PC-3 (cell line): ENCODE measurements around the gene ZNF765. TPM values are rescaled to one million over a fixed set of nuclear protein-coding genes. Genes with fewer than 3 reads are reported as not detected.

Experiments
- ATAC-seq: fragments of 200-7000 bp; cut with Tn5 transposase; 2 replicates; pipeline ENCODE4 v1.9.1; 2020; ENCODE audit warnings: mild to moderate bottlenecking, moderate library complexity
- BruUV-seq: library from RNA; stranded (reverse); fragments of 400-500 nt; replicated peaks from 2 replicates; lab custom pipeline; 2021; lab: Mats Ljungman, UMichigan
- CTCF ChIA-PET: fragments of 300-600 bp; sonication (Branson Sonifier 250); formaldehyde crosslinking; loops from one replicate; lab custom pipeline; 2022; ENCODE audit warnings: antibody characterized with exemption; lab: Charles Lee
- POLR2A ChIA-PET: fragments of 300-600 bp; sonication (Branson Sonifier 250); formaldehyde crosslinking; loops from one replicate; lab custom pipeline; 2022; ENCODE audit warnings: antibody characterized with exemption; ENCODE audit not compliant: unreplicated experiment; lab: Charles Lee
- DNase-seq: peaks from one replicate; pipeline ENCODE4 v3.0.0-alpha.2; 2015
- H2AFZ ChIP-seq: fragments of 300-600 bp; sonication (generic); 2 replicates; pipeline ENCODE4 v1.6.0; 2016; ENCODE audit warnings: antibody characterized with exemption, low read length
- H3F3A ChIP-seq: fragments of 300-600 bp; sonication (generic); one replicate; pipeline ENCODE4 v1.6.0; 2017; ENCODE audit warnings: antibody characterized with exemption, low read length, control low read depth, mild to moderate bottlenecking; ENCODE audit not compliant: unreplicated experiment
- H3K27ac ChIP-seq: fragments of 300-600 bp; sonication (generic); 2 replicates; pipeline ENCODE4 v1.5.1; 2016; ENCODE audit warnings: mild to moderate bottlenecking, low read length
- H3K27me3 ChIP-seq: fragments of 300-600 bp; sonication (generic); 2 replicates; pipeline ENCODE4 v1.6.1; 2016; ENCODE audit warnings: low read length, mixed read lengths
- H3K36me3 ChIP-seq: fragments of 300-600 bp; sonication (generic); 2 replicates; pipeline ENCODE4 v1.6.1; 2016; ENCODE audit warnings: low read depth, mixed run types, low read length, mixed read lengths
- H3K4me1 ChIP-seq: fragments of 300-600 bp; sonication (generic); 2 replicates; pipeline ENCODE4 v1.5.1; 2016; ENCODE audit warnings: low read length; ENCODE audit not compliant: insufficient read depth
- H3K4me2 ChIP-seq: fragments of 300-600 bp; sonication (generic); 2 replicates; pipeline ENCODE4 v1.6.0; 2016; ENCODE audit warnings: low read length
- H3K4me3 ChIP-seq: fragments of 300-600 bp; sonication (generic); 2 replicates; pipeline ENCODE4 v1.5.1; 2016; ENCODE audit warnings: mild to moderate bottlenecking, low read length, mixed read lengths
- H3K79me2 ChIP-seq: fragments of 300-600 bp; sonication (generic); 2 replicates; pipeline ENCODE4 v1.6.1; 2017; ENCODE audit warnings: low read length, mixed read lengths
- H3K9ac ChIP-seq: fragments of 300-600 bp; sonication (generic); 2 replicates; pipeline ENCODE4 v1.6.0; 2016; ENCODE audit warnings: mild to moderate bottlenecking, low read length
- H3K9me2 ChIP-seq: fragments of 300-600 bp; sonication (generic); replicated peaks from 2 replicates; pipeline ENCODE4 v1.6.1; 2016; ENCODE audit warnings: mixed run types, low read length, mixed read lengths
- H3K9me3 ChIP-seq: fragments of 300-600 bp; sonication (generic); 2 replicates; pipeline ENCODE4 v1.6.1; 2016; ENCODE audit warnings: low read length, mixed read lengths
- H4K20me1 ChIP-seq: fragments of 300-600 bp; sonication (generic); 2 replicates; pipeline ENCODE4 v1.6.1; 2016; ENCODE audit warnings: low read length, mixed read lengths
- CTCF ChIP-seq: fragments of 300-600 bp; sonication (generic); conservative IDR thresholded peaks from 2 replicates; pipeline ENCODE4 v1.5.1; 2017; ENCODE audit warnings: antibody characterized with exemption, low read depth, mild to moderate bottlenecking, low read length
- EZH2 ChIP-seq: fragments of 300-600 bp; sonication (generic); IDR thresholded peaks from one replicate; pipeline ENCODE4 v1.6.1; 2017; ENCODE audit warnings: antibody characterized with exemption, mild to moderate bottlenecking, low read length; ENCODE audit not compliant: unreplicated experiment
- EZH2phosphoT487 ChIP-seq: fragments of 300-600 bp; sonication (generic); IDR thresholded peaks from 2 replicates; pipeline ENCODE4 v1.6.1; 2018; ENCODE audit warnings: mild to moderate bottlenecking, antibody characterized with exemption, low read length, borderline replicate concordance
- intact Hi-C: fragments of 100-400 bp; cut with micrococcal nuclease; formaldehyde crosslinking; loops from 2 replicates; pipeline ENCODE4 v1.9.0; 2023
- total RNA-seq: library from RNA; depleted of rRNA; stranded (reverse); fragments of >200 nt; gene quantifications from 2 replicates; pipeline ENCODE4 v1.2.3, GENCODE V29; 2014

The ZNF765 gene
- total RNA-seq, 1 experiment from 2014 or later = 11.4 TPM

GRCh38 chr19:53374743-53375142, 20.2 kb upstream of the ZNF765 start:
- H3K9me2 ChIP-seq = no peaks in the 10 kb centered on the region
- POLR2A ChIA-PET = interaction anchor here (0.6 kb wide), 1 partner anchor 42 kb away, joined by 3 read pairs; no protein-coding TSS in a partner anchor
- no peaks in the 10 kb centered on the region for H4K20me1 ChIP-seq
- intact Hi-C loops = no loop called here
- peaks cover 81% of the 10 kb centered on the region for H3K36me3 ChIP-seq
- no peak overlapping the region for H3K27ac ChIP-seq
- BruUV-seq = no TSS peak
- no peaks in the 10 kb centered on the region for H3F3A ChIP-seq
- no peak overlapping the region for H2AFZ ChIP-seq
- ATAC-seq (no peak), DNase-seq (no peak)
- peaks cover 24% of the 10 kb centered on the region for H3K9me3 ChIP-seq
- no peak overlapping the region for H3K4me3 ChIP-seq
- no peak for TF ChIP-seq EZH2phosphoT487
- no peak for TF ChIP-seq EZH2
- TF ChIP-seq CTCF = no peak
- no peaks in the 10 kb centered on the region for H3K27me3 ChIP-seq
- no peak overlapping the region for H3K4me2 ChIP-seq
- CTCF ChIA-PET = no interaction called here
- no peaks in the 10 kb centered on the region for H3K79me2 ChIP-seq
- no peaks in the 10 kb centered on the region for H3K4me1 ChIP-seq
- no peak overlapping the region for H3K9ac ChIP-seq

GRCh38 chr19:53381376-53381775, 13.6 kb upstream of the ZNF765 start:
- peaks cover 97% of the 10 kb centered on the region for H3K36me3 ChIP-seq
- DNase-seq (no peak), ATAC-seq (no peak)
- no peaks in the 10 kb centered on the region for H3F3A ChIP-seq
- intact Hi-C loops = no loop called here
- POLR2A ChIA-PET = no interaction called here
- no peaks in the 10 kb centered on the region for H3K79me2 ChIP-seq
- no peak overlapping the region for H3K27ac ChIP-seq
- CTCF ChIA-PET = no interaction called here
- no peak overlapping the region for H3K9ac ChIP-seq
- H3K4me1 ChIP-seq = no peaks in the 10 kb centered on the region
- H3K4me3 ChIP-seq = no peak overlapping the region
- BruUV-seq = no TSS peak
- H3K9me3 ChIP-seq = peaks cover 81% of the 10 kb centered on the region
- H3K27me3 ChIP-seq = no peaks in the 10 kb centered on the region
- H3K4me2 ChIP-seq = no peak overlapping the region
- H3K9me2 ChIP-seq = no peaks in the 10 kb centered on the region
- no peak for TF ChIP-seq CTCF
- no peak for TF ChIP-seq EZH2
- no peak for TF ChIP-seq EZH2phosphoT487
- H4K20me1 ChIP-seq = no peaks in the 10 kb centered on the region
- H2AFZ ChIP-seq = no peak overlapping the region

GRCh38 chr19:53388168-53388567, 6.8 kb upstream of the ZNF765 start:
- TF ChIP-seq CTCF (no peak), EZH2phosphoT487 (no peak), EZH2 (no peak)
- H3K36me3 ChIP-seq = peaks cover 35% of the 10 kb centered on the region
- H3K4me2 ChIP-seq = peak overlapping the region; percentile 26
- peaks cover 29% of the 10 kb centered on the region for H3K9me3 ChIP-seq
- H3K4me1 ChIP-seq = peaks cover 19% of the 10 kb centered on the region
- no peak overlapping the region for H2AFZ ChIP-seq
- no peaks in the 10 kb centered on the region for H3K9me2 ChIP-seq
- H4K20me1 ChIP-seq = no peaks in the 10 kb centered on the region
- peak; percentile 43; the same call in 1 of the 2 replicates for ATAC-seq
- H3F3A ChIP-seq = no peaks in the 10 kb centered on the region
- no peak overlapping the region for H3K4me3 ChIP-seq
- intact Hi-C loops = loop anchor here (1.0 kb wide), 1 partner anchor 132 kb away; no protein-coding TSS in a partner anchor
- no TSS peak for BruUV-seq
- H3K27me3 ChIP-seq = no peaks in the 10 kb centered on the region
- DNase-seq = peak; percentile 40
- no peak overlapping the region for H3K9ac ChIP-seq
- peak overlapping the region; percentile 52 for H3K27ac ChIP-seq
- ChIA-PET CTCF (interaction anchor here (0.7 kb wide), 1 partner anchor 193 kb away, joined by 3 read pairs; no protein-coding TSS in a partner anchor), POLR2A (interaction anchor here (0.7 kb wide), 1 partner anchor 478 kb away, joined by 5 read pairs; no protein-coding TSS in a partner anchor)
- H3K79me2 ChIP-seq = no peaks in the 10 kb centered on the region
